ENCODE results near the gene SPATA31E1. TPM values are rescaled to one million over a fixed set of nuclear protein-coding genes. Genes with fewer than 3 reads are reported as not detected.

The SPATA31E1 gene
- total and polyA plus RNA-seq, 2 donors (not counting 1 experiment from before 2014, with no cell fraction given): not detected

GRCh38 chr9:87885484-87886189, 3.0 kb downstream of the SPATA31E1 start:
- H3K4me3 Mint-ChIP-seq: no peak overlapping the region
- no peak for DNase-seq
- Histone ChIP-seq H3K4me3 (ENCODE audit: control extremely low read depth in 1 of 5, extremely low read depth in 1 of 5, insufficient read depth in 1 of 5, low read depth in 2 of 5, low read length in 4 of 5) (no peak overlapping the region), H3K36me3 (replicated peaks in 1 of 2; ENCODE audit: control extremely low read depth in 1 of 2, control insufficient read depth in 1 of 2, extremely low read depth in 1 of 2, insufficient read depth in 2 of 2, low read length in 1 of 2) (no peaks in the 10 kb centered on the region), H4K20me1 (ENCODE audit: control insufficient read depth, insufficient read depth, low read length, poor library complexity, severe bottlenecking) (no peaks in the 10 kb centered on the region), H3K4me1 (ENCODE audit: control insufficient read depth in 2 of 2, insufficient read depth in 2 of 2, low read length in 2 of 2) (no peaks in the 10 kb centered on the region), H3K79me2 (ENCODE audit: control insufficient read depth, insufficient read depth, low read length) (no peaks in the 10 kb centered on the region), H3K27me3 (replicated peaks in 1 of 4; ENCODE audit: control extremely low read depth in 1 of 4, control insufficient read depth in 3 of 4, insufficient read depth in 4 of 4, low read length in 3 of 4) (no peaks in the 10 kb centered on the region), H3K27ac (ENCODE audit: low read length in 2 of 2) (no peak overlapping the region), H3K4me2 (replicated peaks; ENCODE audit: low read depth, low read length, poor library complexity, severe bottlenecking) (no peak overlapping the region), H3K9me3 (ENCODE audit: control extremely low read depth in 1 of 3, control insufficient read depth in 2 of 3, insufficient read depth in 1 of 3, low read length in 2 of 3) (no peaks in the 10 kb centered on the region), H3K9ac (ENCODE audit: low read length) (no peak overlapping the region), H2AFZ (ENCODE audit: insufficient read depth, low read depth, low read length, poor library complexity, severe bottlenecking) (no peak overlapping the region)
- intact Hi-C loops (cut with micrococcal nuclease): no loop called here
- no peaks in the 10 kb centered on the region for H3K4me1 Mint-ChIP-seq
- no peaks in the 10 kb centered on the region for H3K9me3 Mint-ChIP-seq (ENCODE audit: insufficient read depth)
- no peak for ATAC-seq (ENCODE audit: low read depth)
- WGBS (ENCODE audit: insufficient coverage): 80% methylated on average over 13 of the region's 13 CpGs
- POLR2A ChIA-PET: no interaction called here
- TF ChIP-seq EZH2 (IDR thresholded peaks at IDR 0.05; ENCODE audit: borderline replicate concordance, insufficient read depth, low read depth, low read length, poor library complexity, severe bottlenecking) (no peak), CTCF (IDR thresholded peaks at IDR 0.05) (no peak)
- H3K27ac Mint-ChIP-seq: no peak overlapping the region
- no peaks in the 10 kb centered on the region for H3K27me3 Mint-ChIP-seq
- CTCF ChIA-PET: no interaction called here

GRCh38 chr9:87886210-87886932, 3.7 kb downstream of the SPATA31E1 start:
- Mint-ChIP-seq H3K27me3 (no peaks in the 10 kb centered on the region), H3K4me3 (no peak overlapping the region), H3K4me1 (no peaks in the 10 kb centered on the region), H3K27ac (no peak overlapping the region), H3K9me3 (ENCODE audit: insufficient read depth) (no peaks in the 10 kb centered on the region)
- WGBS (ENCODE audit: insufficient coverage): 84% methylated on average over 11 of the region's 11 CpGs
- H3K79me2 ChIP-seq (ENCODE audit: control insufficient read depth, insufficient read depth, low read length): no peaks in the 10 kb centered on the region
- H3K4me3 ChIP-seq (ENCODE audit: control extremely low read depth in 1 of 5, extremely low read depth in 1 of 5, insufficient read depth in 1 of 5, low read depth in 2 of 5, low read length in 4 of 5): no peak overlapping the region
- intact Hi-C loops (cut with micrococcal nuclease): no loop called here
- H3K4me1 ChIP-seq (ENCODE audit: control insufficient read depth in 2 of 2, insufficient read depth in 2 of 2, low read length in 2 of 2): no peaks in the 10 kb centered on the region
- H3K9me3 ChIP-seq (ENCODE audit: control extremely low read depth in 1 of 3, control insufficient read depth in 2 of 3, insufficient read depth in 1 of 3, low read length in 2 of 3): no peaks in the 10 kb centered on the region
- DNase-seq (no peak), ATAC-seq (ENCODE audit: low read depth) (no peak)
- no peak overlapping the region for H3K4me2 ChIP-seq (replicated peaks; ENCODE audit: low read depth, low read length, poor library complexity, severe bottlenecking)
- POLR2A ChIA-PET: no interaction called here
- CTCF ChIA-PET: interaction anchor here (0.6 kb wide), 1 partner anchor 135 kb away, joined by 3 read pairs; no protein-coding TSS in a partner anchor
- no peak for TF ChIP-seq CTCF (IDR thresholded peaks at IDR 0.05)
- no peak for TF ChIP-seq EZH2 (IDR thresholded peaks at IDR 0.05; ENCODE audit: borderline replicate concordance, insufficient read depth, low read depth, low read length, poor library complexity, severe bottlenecking)
- no peaks in the 10 kb centered on the region for H4K20me1 ChIP-seq (ENCODE audit: control insufficient read depth, insufficient read depth, low read length, poor library complexity, severe bottlenecking)
- no peak overlapping the region for H2AFZ ChIP-seq (ENCODE audit: insufficient read depth, low read depth, low read length, poor library complexity, severe bottlenecking)
- no peaks in the 10 kb centered on the region for H3K36me3 ChIP-seq (replicated peaks in 1 of 2; ENCODE audit: control extremely low read depth in 1 of 2, control insufficient read depth in 1 of 2, extremely low read depth in 1 of 2, insufficient read depth in 2 of 2, low read length in 1 of 2)
- no peak overlapping the region for H3K9ac ChIP-seq (ENCODE audit: low read length)
- no peak overlapping the region for H3K27ac ChIP-seq (ENCODE audit: low read length in 2 of 2)
- no peaks in the 10 kb centered on the region for H3K27me3 ChIP-seq (replicated peaks in 1 of 4; ENCODE audit: control extremely low read depth in 1 of 4, control insufficient read depth in 3 of 4, insufficient read depth in 4 of 4, low read length in 3 of 4)

All from B cell (primary cell).